Measurements from ENCODE around the gene RFNG. TPM values are rescaled to one million over a fixed set of nuclear protein-coding genes. Genes with fewer than 3 reads are reported as not detected.

Gene RFNG
- total and polyA plus RNA-seq, 10 of the 15 experiments (the other 5 are each of a cell fraction or from before 2014, with no cell fraction given), result 0.10 to 19.6 (median 6.2) TPM

- DNase-seq (ENCODE audit: low read depth, low spot score) (no peak), ATAC-seq (no peak), FAIRE-seq (no peak)
- no peak overlapping the region for H3K27ac ChIP-seq (ENCODE audit: control insufficient read depth, insufficient read depth)
- RAD21 ChIA-PET (ENCODE audit: unreplicated experiment), result no interaction called here
- SMC1A ChIA-PET (ENCODE audit: uncharacterized antibody, unreplicated experiment), result no interaction called here
- no peak overlapping the region for H3K4me3 ChIP-seq
- H3K9me3 ChIP-seq (replicated peaks; ENCODE audit: control insufficient read depth, insufficient read depth, low read length), result no peaks in the 10 kb centered on the region
- CTCF ChIA-PET, result no interaction called here
- TF ChIP-seq MTA2 (IDR thresholded peaks at IDR 0.05; ENCODE audit: low read depth) (no peak), CBFB (IDR thresholded peaks at IDR 0.05; ENCODE audit: low read depth) (no peak), FOXK2 (IDR thresholded peaks at IDR 0.05) (no peak), USF1 (IDR thresholded peaks at IDR 0.05; ENCODE audit: borderline replicate concordance, extremely low read length, insufficient read depth, low read depth, low read length) (no peak), MLLT1 (IDR thresholded peaks at IDR 0.05) (no peak), FOXM1 (IDR thresholded peaks at IDR 0.05; ENCODE audit: low read depth, low read length) (no peak), JUNB (IDR thresholded peaks at IDR 0.05) (no peak), KLF5 (IDR thresholded peaks at IDR 0.05; ENCODE audit: partially characterized antibody) (no peak), TARDBP (IDR thresholded peaks at IDR 0.05; ENCODE audit: borderline replicate concordance) (no peak), IKZF1 (conservative IDR thresholded peaks at IDR 0.05) (no peak), NFYA (IDR thresholded peaks at IDR 0.05; ENCODE audit: borderline replicate concordance, low read depth, low read length) (no peak), EGR1 (IDR thresholded peaks at IDR 0.05; ENCODE audit: borderline replicate concordance in 1 of 2, low read depth in 2 of 2, low read length in 2 of 2) (no peak), ATF2 (IDR thresholded peaks at IDR 0.05; ENCODE audit: low read length) (no peak), BHLHE40 (IDR thresholded peaks at IDR 0.05; ENCODE audit: borderline replicate concordance in 1 of 2, low read depth in 2 of 2, low read length in 1 of 2) (no peak)
- in situ Hi-C loops (cut with MboI) (no loop called here), intact Hi-C loops (cut with micrococcal nuclease; ENCODE audit: unreplicated experiment) (no loop called here)
- H3K4me2 ChIP-seq (ENCODE audit: control insufficient read depth, insufficient read depth), result no peak overlapping the region
- no peak overlapping the region for H3K9ac ChIP-seq (ENCODE audit: control insufficient read depth, insufficient read depth, low read length)
- H3K27me3 ChIP-seq (replicated peaks in 1 of 2; ENCODE audit: control insufficient read depth in 2 of 2, insufficient read depth in 2 of 2, low read length in 1 of 2), result no peaks in the 10 kb centered on the region
- H3K4me1 ChIP-seq (ENCODE audit: control insufficient read depth, insufficient read depth, low read length), result no peaks in the 10 kb centered on the region
- H3K79me2 ChIP-seq (ENCODE audit: control insufficient read depth, insufficient read depth, low read length), result no peaks in the 10 kb centered on the region; the same call in 1 of the 2 replicates
- H3K36me3 ChIP-seq (ENCODE audit: control insufficient read depth in 2 of 2, insufficient read depth in 2 of 2, low read length in 1 of 2), result no peaks in the 10 kb centered on the region
- 94% methylated on average over 20 of the region's 21 CpGs for WGBS (ENCODE audit: insufficient coverage, insufficient replicate concordance, low lambda C conversion rate, missing lambda C conversion rate)
- no TSS peak for BruUV-seq (replicated peaks)
- no peaks in the 10 kb centered on the region for H4K20me1 ChIP-seq (ENCODE audit: control insufficient read depth, insufficient read depth)
- POLR2A ChIA-PET, result no interaction called here
- no peak overlapping the region for H2AFZ ChIP-seq (ENCODE audit: control insufficient read depth, low read depth, low read length)
These were observed 4.7 kb downstream of the RFNG start for GRCh38 chr17:82046903-82047302.
